ENCODE measurements around the gene KCNAB1. TPM values are rescaled to one million over a fixed set of nuclear protein-coding genes. Genes with fewer than 3 reads are reported as not detected.

Gene KCNAB1
- total RNA-seq, 1 experiment from 2014 or later = not detected

GRCh38 chr3:156251424-156251823, 131.0 kb downstream of the KCNAB1 start:
- Histone ChIP-seq H3K4me2 (ENCODE audit: low read length) (no peak overlapping the region), H3K4me3 (replicated peaks in 1 of 2; ENCODE audit: low read depth in 1 of 2, low read length in 2 of 2) (no peak overlapping the region), H3K36me3 (ENCODE audit: control insufficient read depth in 1 of 2, insufficient read depth in 2 of 2, low read length in 2 of 2) (no peaks in the 10 kb centered on the region), H3K27me3 (ENCODE audit: insufficient read depth, low read length) (no peaks in the 10 kb centered on the region), H3K9ac (ENCODE audit: low read length) (no peak overlapping the region), H4K20me1 (ENCODE audit: insufficient read depth) (no peaks in the 10 kb centered on the region), H3K4me1 (ENCODE audit: control insufficient read depth in 1 of 2, insufficient read depth in 2 of 2, low read length in 2 of 2) (no peaks in the 10 kb centered on the region), H3K9me2 (ENCODE audit: insufficient read depth) (no peaks in the 10 kb centered on the region), H3K9me3 (ENCODE audit: control insufficient read depth in 1 of 2, insufficient read depth in 1 of 2, low read depth in 1 of 2, low read length in 2 of 2) (no peaks in the 10 kb centered on the region), H3K27ac (ENCODE audit: low read depth, low read length) (no peak overlapping the region), H2AFZ (ENCODE audit: low read depth, low read length, poor library complexity, severe bottlenecking) (no peak overlapping the region), H3K79me2 (ENCODE audit: insufficient read depth, low read length) (no peaks in the 10 kb centered on the region)
- DNase-seq (ENCODE audit: low read depth, low spot score) (no peak), ATAC-seq (no peak)
- RAD21 ChIA-PET (ENCODE audit: low non-redundant PET in 1 of 2, low total read pairs in 2 of 2, uncharacterized antibody in 2 of 2, unreplicated experiment in 2 of 2) = no interaction called here
- no TSS peak for BruUV-seq (replicated peaks)
- no peak for TF ChIP-seq ELF1 (IDR thresholded peaks at IDR 0.05; ENCODE audit: borderline replicate concordance, low read depth)
- intact Hi-C loops (cut with micrococcal nuclease) = no loop called here
- POLR2A ChIA-PET = no interaction called here
- CTCF ChIA-PET = no interaction called here

- RAD21 ChIA-PET (ENCODE audit: low non-redundant PET in 1 of 2, low total read pairs in 2 of 2, uncharacterized antibody in 2 of 2, unreplicated experiment in 2 of 2) = no interaction called here
- DNase-seq (ENCODE audit: low read depth, low spot score) = no peak
- no peak for TF ChIP-seq ATF3 (IDR thresholded peaks at IDR 0.05)
- TF ChIP-seq EZH2 (IDR thresholded peaks at IDR 0.05) = no peak
- no peak for TF ChIP-seq POLR2AphosphoS5 (IDR thresholded peaks at IDR 0.05; ENCODE audit: low read depth, low read length)
- TF ChIP-seq EZH2phosphoT487 (IDR thresholded peaks at IDR 0.05; ENCODE audit: borderline replicate concordance) = no peak
- TF ChIP-seq POLR2A (IDR thresholded peaks at IDR 0.05; ENCODE audit: borderline replicate concordance, extremely low read depth, insufficient read depth, insufficient read length) = no peak
- no peak for TF ChIP-seq REST (IDR thresholded peaks at IDR 0.05; ENCODE audit: low read depth)
- TF ChIP-seq ZBTB33 (IDR thresholded peaks at IDR 0.05; ENCODE audit: extremely low read depth, insufficient replicate concordance, low read length) = no peak
- no peak for TF ChIP-seq TCF7L2 (IDR thresholded peaks at IDR 0.05; ENCODE audit: borderline replicate concordance, extremely low read depth, insufficient read depth, insufficient read length)
- no peak for TF ChIP-seq RAD21 (IDR thresholded peaks at IDR 0.05; ENCODE audit: low read depth)
- TF ChIP-seq CTCF (IDR thresholded peaks at IDR 0.05 in 2 of 3, conservative IDR thresholded peaks at IDR 0.05 in 1 of 3; ENCODE audit: borderline replicate concordance in 1 of 3, insufficient read depth in 1 of 3, low read depth in 2 of 3, low read length in 2 of 3) = no peak
- no peak for TF ChIP-seq SP1 (IDR thresholded peaks at IDR 0.05; ENCODE audit: low read depth)
- no peak for TF ChIP-seq MAX (IDR thresholded peaks at IDR 0.05)
These were observed 132.3 kb downstream of the KCNAB1 start for GRCh38 chr3:156252656-156253055.

More at GRCh38 chr3:156252656-156253055, 132.3 kb downstream of the KCNAB1 start:
- Histone ChIP-seq H3K27ac (ENCODE audit: low read depth, low read length) (no peak overlapping the region), H4K20me1 (ENCODE audit: insufficient read depth) (no peaks in the 10 kb centered on the region), H2AFZ (ENCODE audit: low read depth, low read length, poor library complexity, severe bottlenecking) (no peak overlapping the region), H3K9me2 (ENCODE audit: insufficient read depth) (no peaks in the 10 kb centered on the region), H3K4me2 (ENCODE audit: low read length) (no peak overlapping the region), H3K36me3 (ENCODE audit: control insufficient read depth in 1 of 2, insufficient read depth in 2 of 2, low read length in 2 of 2) (no peaks in the 10 kb centered on the region), H3K9ac (ENCODE audit: low read length) (no peak overlapping the region), H3K79me2 (ENCODE audit: insufficient read depth, low read length) (no peaks in the 10 kb centered on the region), H3K9me3 (ENCODE audit: control insufficient read depth in 1 of 2, insufficient read depth in 1 of 2, low read depth in 1 of 2, low read length in 2 of 2) (no peaks in the 10 kb centered on the region), H3K4me3 (replicated peaks in 1 of 2; ENCODE audit: low read depth in 1 of 2, low read length in 2 of 2) (no peak overlapping the region), H3K4me1 (ENCODE audit: control insufficient read depth in 1 of 2, insufficient read depth in 2 of 2, low read length in 2 of 2) (no peaks in the 10 kb centered on the region), H3K27me3 (ENCODE audit: insufficient read depth, low read length) (no peaks in the 10 kb centered on the region)
- no TSS peak for BruUV-seq (replicated peaks)
- intact Hi-C loops (cut with micrococcal nuclease) = no loop called here
- no peak for ATAC-seq
- ChIA-PET CTCF (no interaction called here), POLR2A (no interaction called here)

Data from HCT116 (cell line).